Measurements from ENCODE around the gene SUSD3. TPM values are rescaled to one million over a fixed set of nuclear protein-coding genes. Genes with fewer than 3 reads are reported as not detected.

Gene SUSD3
- total and polyA plus RNA-seq, 2 of the 8 experiments (the other 6 are each of a cell fraction or from before 2014, with no cell fraction given) = 5.5 to 35.4 TPM

GRCh38 chr9:93112864-93113389 lies 54.4 kb downstream of the SUSD3 start (continued):
- TF ChIP-seq BCL11A (IDR thresholded peaks at IDR 0.05; ENCODE audit: low read depth in 2 of 2, low read length in 2 of 2) (no peak), HDAC2 (IDR thresholded peaks at IDR 0.05; ENCODE audit: borderline replicate concordance in 1 of 2, low read depth in 2 of 2, low read length in 2 of 2) (no peak)

All from H1 (cell line).